Renal cortex interstitium (tissue), 11 donors: ENCODE results near the gene STK17B. TPM values are rescaled to one million over a fixed set of nuclear protein-coding genes. Genes with fewer than 3 reads are reported as not detected.

Experiments
- DNase-seq, 11 donors: peaks; one replicate each; pipeline ENCODE4 v3.0.0-alpha.2; 2013; ENCODE audit warnings: low read depth in 9 of 11, low spot score in 4 of 11; ENCODE audit errors: extremely low read depth in 1 of 11
- polyA plus RNA-seq, 3 donors: library from polyadenylated mRNA; unstranded; fragments of 120-200 nt; gene quantifications; one replicate each; pipeline ENCODE4 v1.2.1, GENCODE V29; 2013; ENCODE audit not compliant: insufficient read length in 3 of 3

STK17B gene
- polyA plus RNA-seq, 3 donors: 9.2 to 15.0 (median 10.9) TPM

GRCh38 chr2:196167666-196168065, 3.7 kb downstream of the STK17B start:
- no peak for DNase-seq

GRCh38 chr2:196166876-196167275, 4.5 kb downstream of the STK17B start:
- DNase-seq: no peak

- DNase-seq: no peak
These were observed 6.4 kb downstream of the STK17B start for GRCh38 chr2:196165016-196165415.

GRCh38 chr2:196163285-196163684, 8.1 kb downstream of the STK17B start:
- DNase-seq: no peak

- DNase-seq: no peak
These were observed 8.7 kb downstream of the STK17B start for GRCh38 chr2:196162586-196163175.

GRCh38 chr2:196160946-196161345, 10.4 kb downstream of the STK17B start:
- no peak for DNase-seq

GRCh38 chr2:196160101-196160500, 11.3 kb downstream of the STK17B start:
- DNase-seq: peak in 4 of 11 donors; percentile 5 to 14 (median 10)

- DNase-seq: no peak
These were observed 12.0 kb downstream of the STK17B start for GRCh38 chr2:196159221-196159892.

GRCh38 chr2:196155575-196155974, 15.8 kb downstream of the STK17B start:
- no peak for DNase-seq

GRCh38 chr2:196153480-196153879, 17.9 kb downstream of the STK17B start:
- DNase-seq: no peak

- no peak for DNase-seq
These were observed 21.4 kb downstream of the STK17B start for GRCh38 chr2:196149948-196150347.

- DNase-seq: no peak
These were observed 22.6 kb downstream of the STK17B start for GRCh38 chr2:196148736-196149135.

- DNase-seq: no peak
These were observed 26.1 kb downstream of the STK17B start for GRCh38 chr2:196145256-196145655.

- no peak for DNase-seq
These were observed 26.8 kb downstream of the STK17B start for GRCh38 chr2:196144513-196145126.

- DNase-seq: no peak
These were observed 27.6 kb downstream of the STK17B start for GRCh38 chr2:196143730-196144131.

- DNase-seq: no peak
These were observed 28.6 kb downstream of the STK17B start for GRCh38 chr2:196142825-196143224.

- no peak for DNase-seq
These were observed 31.2 kb downstream of the STK17B start for GRCh38 chr2:196140213-196140612.

- DNase-seq: no peak
These were observed 34.1 kb downstream of the STK17B start for GRCh38 chr2:196137271-196137670.

- no peak for DNase-seq
These were observed 35.2 kb downstream of the STK17B start for GRCh38 chr2:196136151-196136550.
